ENCODE results near the gene TMEM235. TPM values are rescaled to one million over a fixed set of nuclear protein-coding genes. Genes with fewer than 3 reads are reported as not detected.

TMEM235 gene
- total and polyA plus RNA-seq, 9 of the 15 experiments (the other 6 are each of a cell fraction or from before 2014, with no cell fraction given), result not detected

DNA sequence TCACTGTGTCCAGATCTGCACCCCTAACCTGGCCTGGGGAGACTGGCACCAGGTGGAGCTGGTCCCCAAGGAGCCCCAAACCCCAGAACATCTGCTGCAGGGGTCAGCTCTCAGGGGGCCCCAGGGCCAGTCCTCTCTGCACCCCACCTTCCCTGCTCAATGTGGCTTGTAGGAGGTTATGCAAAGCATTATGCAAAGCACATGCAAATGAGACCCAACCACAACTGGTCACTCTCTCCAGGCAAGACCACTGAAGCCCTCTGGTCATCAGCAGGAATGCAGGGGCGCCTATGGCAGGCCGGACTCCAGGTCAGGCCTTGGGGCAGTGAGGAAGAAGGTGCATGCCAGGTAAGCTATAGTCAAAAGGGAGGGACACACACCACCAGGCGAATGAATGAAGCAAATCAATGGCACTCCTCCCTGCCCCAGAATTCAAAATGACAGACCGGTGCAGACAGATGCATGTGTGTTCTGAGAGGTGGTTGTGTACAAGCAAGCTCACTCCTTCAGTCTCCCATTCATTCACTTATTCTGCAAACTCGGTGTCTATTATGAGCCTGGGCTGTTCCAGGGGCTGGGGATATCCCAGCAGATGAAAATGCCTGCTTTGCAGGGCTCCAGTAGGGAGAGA is 48.0 kb downstream of the TMEM235 start:
- Histone ChIP-seq H3K9me3 (replicated peaks; ENCODE audit: control insufficient read depth, insufficient read depth, low read depth, low read length) (no peaks in the 10 kb centered on the region), H3K4me3 (no peak overlapping the region), H3K4me1 (replicated peaks in 1 of 2; ENCODE audit: control insufficient read depth in 2 of 2, insufficient read depth in 2 of 2, low read length in 2 of 2) (peaks cover 26 to 37% of the 10 kb centered on the region in 2 experiments), H3K79me2 (ENCODE audit: control insufficient read depth, insufficient read depth, low read length) (peaks cover 32% of the 10 kb centered on the region), H4K20me1 (replicated peaks; ENCODE audit: control insufficient read depth, insufficient read depth, low read length) (no peaks in the 10 kb centered on the region), H3K9me1 (ENCODE audit: control insufficient read depth, insufficient read depth, low read length) (no peaks in the 10 kb centered on the region), H3K27me3 (ENCODE audit: control insufficient read depth in 2 of 2, insufficient read depth in 2 of 2, low read length in 2 of 2) (no peaks in the 10 kb centered on the region), H3K36me3 (ENCODE audit: control insufficient read depth, insufficient read depth, low read length) (peaks cover 9% of the 10 kb centered on the region; the same call in 2 of the 3 replicates), H2AFZ (ENCODE audit: low read depth, low read length) (no peak overlapping the region), H3K4me2 (ENCODE audit: insufficient read depth, low read length) (no peak overlapping the region), H3K9ac (ENCODE audit: insufficient read depth in 1 of 2, low read depth in 2 of 2, low read length in 2 of 2) (peak overlapping the region in 1 of 2 experiments; percentile 92; a peak in 2 of 4 replicates), H3K27ac (ENCODE audit: extremely low read depth, low read depth, low read length) (no peak overlapping the region)
- WGBS (ENCODE audit: insufficient coverage, low coverage, missing lambda C conversion rate), result 80% methylated on average over 5 of the region's 5 CpGs
- CTCF ChIA-PET (ENCODE audit: low intra/inter-chr PET ratio), result no interaction called here
- FAIRE-seq, result no peak
- no peak for DNase-seq (ENCODE audit: extremely low read depth in 1 of 4, low spot score in 3 of 4)
- TF ChIP-seq POLR2B (IDR thresholded peaks at IDR 0.05; ENCODE audit: low read depth, partially characterized antibody) (peak; percentile 18), POLR2A (conservative IDR thresholded peaks at IDR 0.05) (peak; percentile 72), ZNF699 (CRISPR knock-in tag; IDR thresholded peaks at IDR 0.05; ENCODE audit: insufficient replicate concordance) (no peak), TBP (optimal IDR thresholded peaks at IDR 0.05; ENCODE audit: low read depth, low read length) (peak; percentile 74), RBM15 (IDR thresholded peaks at IDR 0.05; ENCODE audit: insufficient read depth, low read length) (no peak), POLR2AphosphoS5 (IDR thresholded peaks at IDR 0.05; ENCODE audit: control insufficient read depth, insufficient read depth, low read depth, low read length) (0 out of 2 replicates have a peak, but pooled peaks have one; percentile 42)
- TF ChIP-seq, protein P1, sequence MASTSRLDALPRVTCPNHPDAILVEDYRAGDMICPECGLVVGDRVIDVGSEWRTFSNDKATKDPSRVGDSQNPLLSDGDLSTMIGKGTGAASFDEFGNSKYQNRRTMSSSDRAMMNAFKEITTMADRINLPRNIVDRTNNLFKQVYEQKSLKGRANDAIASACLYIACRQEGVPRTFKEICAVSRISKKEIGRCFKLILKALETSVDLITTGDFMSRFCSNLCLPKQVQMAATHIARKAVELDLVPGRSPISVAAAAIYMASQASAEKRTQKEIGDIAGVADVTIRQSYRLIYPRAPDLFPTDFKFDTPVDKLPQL (IDR thresholded peaks at IDR 0.05; ENCODE audit: extremely low read depth, insufficient read length), result peak; percentile 69
- TF ChIP-seq, protein P2, sequence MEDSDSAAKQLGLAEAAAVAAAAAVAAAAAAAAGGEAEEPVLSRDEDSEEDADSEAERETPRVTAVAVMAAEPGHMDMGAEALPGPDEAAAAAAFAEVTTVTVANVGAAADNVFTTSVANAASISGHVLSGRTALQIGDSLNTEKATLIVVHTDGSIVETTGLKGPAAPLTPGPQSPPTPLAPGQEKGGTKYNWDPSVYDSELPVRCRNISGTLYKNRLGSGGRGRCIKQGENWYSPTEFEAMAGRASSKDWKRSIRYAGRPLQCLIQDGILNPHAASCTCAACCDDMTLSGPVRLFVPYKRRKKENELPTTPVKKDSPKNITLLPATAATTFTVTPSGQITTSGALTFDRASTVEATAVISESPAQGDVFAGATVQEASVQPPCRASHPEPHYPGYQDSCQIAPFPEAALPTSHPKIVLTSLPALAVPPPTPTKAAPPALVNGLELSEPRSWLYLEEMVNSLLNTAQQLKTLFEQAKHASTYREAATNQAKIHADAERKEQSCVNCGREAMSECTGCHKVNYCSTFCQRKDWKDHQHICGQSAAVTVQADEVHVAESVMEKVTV (CRISPR knock-in tag; IDR thresholded peaks at IDR 0.05), result no peak
- BruUV-seq (replicated peaks), result no TSS peak
- intact Hi-C loops (cut with micrococcal nuclease) (no loop called here), in situ Hi-C loops (cut with MboI) (no loop called here)
- POLR2A ChIA-PET, result interaction anchor here (0.6 to 1.0 kb wide), 3 partner anchors 16 to 33 kb away, joined by 3 to 4 read pairs (median 3); no protein-coding TSS in a partner anchor
- peak; percentile 33; the same call in 2 of the 3 replicates for ATAC-seq
